GM23338 (cell line): ENCODE results near the gene KCTD3.

ENCODE experiments used
- CREB1 ChIP-seq: fragments of 250-450 bp; sonication (Bioruptor Pico); IDR thresholded peaks from 2 replicates; pipeline ENCODE4 v1.5.0; 2020; ENCODE audit warnings: low read depth, mild to moderate bottlenecking, moderate library complexity
- EZH2 ChIP-seq: fragments of 200-600 bp; sonication (generic); IDR thresholded peaks from one replicate; pipeline ENCODE4 v1.8.0; 2017; ENCODE audit warnings: antibody characterized with exemption, mild to moderate bottlenecking, low read depth; ENCODE audit not compliant: unreplicated experiment
- EZH2phosphoT487 ChIP-seq: fragments of 200-600 bp; sonication (generic); IDR thresholded peaks from one replicate; pipeline ENCODE4 v1.8.1; 2018; ENCODE audit warnings: antibody characterized with exemption; ENCODE audit not compliant: unreplicated experiment
- NANOG ChIP-seq: IDR thresholded peaks from 2 replicates; pipeline ENCODE4 v1.6.1; 2016; ENCODE audit warnings: antibody characterized with exemption, borderline replicate concordance
- POLR2AphosphoS5 ChIP-seq: IDR thresholded peaks from 2 replicates; pipeline ENCODE4 v1.6.1; 2016; ENCODE audit warnings: antibody characterized with exemption, low read depth
- STAT1 ChIP-seq: IDR thresholded peaks from one replicate; pipeline ENCODE4 v1.6.1; 2016; ENCODE audit warnings: antibody characterized with exemption; ENCODE audit not compliant: unreplicated experiment
- TF ChIP-seq, protein P1 (sequence below), 2 experiments: fragments of 200-600 bp in 1 of 2; sonication (generic) in 1 of 2; conservative IDR thresholded peaks; 2 replicates each; pipeline versions ENCODE4 v1.5.1 to v1.6.1; 2016 to 2017; ENCODE audit warnings: antibody characterized with exemption in 2 of 2, low read depth in 2 of 2, mild to moderate bottlenecking in 2 of 2, moderate library complexity in 1 of 2
- TF ChIP-seq, protein P2 (sequence below): IDR thresholded peaks from one replicate; pipeline ENCODE4 v1.6.1; 2018; ENCODE audit warnings: antibody characterized with exemption; ENCODE audit not compliant: unreplicated experiment

DNA sequence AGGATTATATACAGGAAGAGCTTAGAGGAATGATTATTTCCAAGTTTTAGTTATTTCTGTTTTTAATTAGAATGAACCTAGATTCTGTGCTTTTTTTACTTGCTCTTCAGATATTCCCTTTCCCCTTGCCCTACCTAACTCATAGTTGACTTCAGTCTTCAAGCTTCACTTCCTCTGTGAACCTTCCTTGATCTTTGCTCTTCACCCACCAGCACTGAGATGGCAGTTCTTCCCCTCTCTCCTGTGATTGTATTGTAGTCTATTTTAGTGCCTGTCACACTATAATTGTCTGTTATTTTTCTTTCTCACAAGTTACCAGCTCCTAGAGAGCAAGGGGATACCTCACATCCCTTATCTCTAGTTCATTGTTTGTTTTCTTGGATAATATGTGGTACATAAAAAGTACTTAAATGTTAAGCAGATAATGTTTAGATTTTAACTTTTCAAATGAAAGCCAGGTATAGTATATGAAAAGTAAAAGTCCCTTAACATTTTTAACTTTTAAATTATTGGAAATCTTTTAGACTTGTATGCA is 33.2 kb downstream of the KCTD3 start:
- TF ChIP-seq, protein P1, sequence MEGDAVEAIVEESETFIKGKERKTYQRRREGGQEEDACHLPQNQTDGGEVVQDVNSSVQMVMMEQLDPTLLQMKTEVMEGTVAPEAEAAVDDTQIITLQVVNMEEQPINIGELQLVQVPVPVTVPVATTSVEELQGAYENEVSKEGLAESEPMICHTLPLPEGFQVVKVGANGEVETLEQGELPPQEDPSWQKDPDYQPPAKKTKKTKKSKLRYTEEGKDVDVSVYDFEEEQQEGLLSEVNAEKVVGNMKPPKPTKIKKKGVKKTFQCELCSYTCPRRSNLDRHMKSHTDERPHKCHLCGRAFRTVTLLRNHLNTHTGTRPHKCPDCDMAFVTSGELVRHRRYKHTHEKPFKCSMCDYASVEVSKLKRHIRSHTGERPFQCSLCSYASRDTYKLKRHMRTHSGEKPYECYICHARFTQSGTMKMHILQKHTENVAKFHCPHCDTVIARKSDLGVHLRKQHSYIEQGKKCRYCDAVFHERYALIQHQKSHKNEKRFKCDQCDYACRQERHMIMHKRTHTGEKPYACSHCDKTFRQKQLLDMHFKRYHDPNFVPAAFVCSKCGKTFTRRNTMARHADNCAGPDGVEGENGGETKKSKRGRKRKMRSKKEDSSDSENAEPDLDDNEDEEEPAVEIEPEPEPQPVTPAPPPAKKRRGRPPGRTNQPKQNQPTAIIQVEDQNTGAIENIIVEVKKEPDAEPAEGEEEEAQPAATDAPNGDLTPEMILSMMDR (conservative IDR thresholded peaks at IDR 0.05; ENCODE audit: low read depth in 2 of 2): no peak
- TF ChIP-seq EZH2phosphoT487 (no peak), POLR2AphosphoS5 (no peak), EZH2 (no peak), CREB1 (no peak), STAT1 (no peak), NANOG (no peak)
- TF ChIP-seq, protein P2, sequence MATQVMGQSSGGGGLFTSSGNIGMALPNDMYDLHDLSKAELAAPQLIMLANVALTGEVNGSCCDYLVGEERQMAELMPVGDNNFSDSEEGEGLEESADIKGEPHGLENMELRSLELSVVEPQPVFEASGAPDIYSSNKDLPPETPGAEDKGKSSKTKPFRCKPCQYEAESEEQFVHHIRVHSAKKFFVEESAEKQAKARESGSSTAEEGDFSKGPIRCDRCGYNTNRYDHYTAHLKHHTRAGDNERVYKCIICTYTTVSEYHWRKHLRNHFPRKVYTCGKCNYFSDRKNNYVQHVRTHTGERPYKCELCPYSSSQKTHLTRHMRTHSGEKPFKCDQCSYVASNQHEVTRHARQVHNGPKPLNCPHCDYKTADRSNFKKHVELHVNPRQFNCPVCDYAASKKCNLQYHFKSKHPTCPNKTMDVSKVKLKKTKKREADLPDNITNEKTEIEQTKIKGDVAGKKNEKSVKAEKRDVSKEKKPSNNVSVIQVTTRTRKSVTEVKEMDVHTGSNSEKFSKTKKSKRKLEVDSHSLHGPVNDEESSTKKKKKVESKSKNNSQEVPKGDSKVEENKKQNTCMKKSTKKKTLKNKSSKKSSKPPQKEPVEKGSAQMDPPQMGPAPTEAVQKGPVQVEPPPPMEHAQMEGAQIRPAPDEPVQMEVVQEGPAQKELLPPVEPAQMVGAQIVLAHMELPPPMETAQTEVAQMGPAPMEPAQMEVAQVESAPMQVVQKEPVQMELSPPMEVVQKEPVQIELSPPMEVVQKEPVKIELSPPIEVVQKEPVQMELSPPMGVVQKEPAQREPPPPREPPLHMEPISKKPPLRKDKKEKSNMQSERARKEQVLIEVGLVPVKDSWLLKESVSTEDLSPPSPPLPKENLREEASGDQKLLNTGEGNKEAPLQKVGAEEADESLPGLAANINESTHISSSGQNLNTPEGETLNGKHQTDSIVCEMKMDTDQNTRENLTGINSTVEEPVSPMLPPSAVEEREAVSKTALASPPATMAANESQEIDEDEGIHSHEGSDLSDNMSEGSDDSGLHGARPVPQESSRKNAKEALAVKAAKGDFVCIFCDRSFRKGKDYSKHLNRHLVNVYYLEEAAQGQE: no peak
